Measurements from ENCODE around the gene GRK5. TPM values are rescaled to one million over a fixed set of nuclear protein-coding genes. Genes with fewer than 3 reads are reported as not detected.

GRK5 gene
- total and polyA plus RNA-seq, 7 donors, result 7.9 to 32.4 (median 19.8) TPM

GRCh38 chr10:119454316-119454715 lies 246.9 kb downstream of the GRK5 start:
- Histone ChIP-seq H3K4me3 (no peak overlapping the region), H3K4me1 (peaks cover 0 to 15% (median 11%) of the 10 kb centered on the region in 4 donors), H3K27me3 (no peaks in the 10 kb centered on the region), H3K27ac (no peak overlapping the region), H3K36me3 (peaks cover 0 to 48% (median 12%) of the 10 kb centered on the region in 4 donors), H3K9me3 (no peaks in the 10 kb centered on the region)
- DNase-seq, result no peak
- WGBS, 2 donors, result 87 to 90% methylated on average over 13 of the region's 13 CpGs
- TF ChIP-seq POLR2A (IDR thresholded peaks at IDR 0.05) (no peak), EP300 (IDR thresholded peaks at IDR 0.05) (no peak), POLR2AphosphoS5 (IDR thresholded peaks at IDR 0.05) (no peak), CTCF (IDR thresholded peaks at IDR 0.05) (no peak)
- intact Hi-C loops (cut with DNase I), result no loop called here

GRCh38 chr10:119454990-119455389 lies 247.6 kb downstream of the GRK5 start:
- Histone ChIP-seq H3K9me3 (no peaks in the 10 kb centered on the region), H3K36me3 (peaks cover 0 to 48% (median 12%) of the 10 kb centered on the region in 4 donors), H3K4me1 (peaks cover 0 to 8% (median 6%) of the 10 kb centered on the region in 4 donors), H3K4me3 (no peak overlapping the region), H3K27ac (no peak overlapping the region), H3K27me3 (no peaks in the 10 kb centered on the region)
- TF ChIP-seq POLR2A (IDR thresholded peaks at IDR 0.05) (no peak), EP300 (IDR thresholded peaks at IDR 0.05) (no peak)
- WGBS, 2 donors, result 94 to 95% methylated on average over 18 of the region's 18 CpGs
- DNase-seq, result no peak
- intact Hi-C loops (cut with DNase I), result no loop called here

- no peaks in the 10 kb centered on the region for H3K9me3 ChIP-seq
- no peaks in the 10 kb centered on the region for H3K27me3 ChIP-seq
- WGBS, 2 donors, result 88 to 89% methylated on average over 23 of the region's 23 CpGs
- intact Hi-C loops (cut with DNase I), result no loop called here
- peaks cover 0 to 48% (median 12%) of the 10 kb centered on the region in 4 donors for H3K36me3 ChIP-seq
- H3K4me3 ChIP-seq, result no peak overlapping the region
- H3K27ac ChIP-seq, result no peak overlapping the region
- no peak for DNase-seq
- H3K4me1 ChIP-seq, result no peaks in the 10 kb centered on the region
- TF ChIP-seq EP300 (IDR thresholded peaks at IDR 0.05) (no peak), POLR2AphosphoS5 (IDR thresholded peaks at IDR 0.05) (no peak), POLR2A (IDR thresholded peaks at IDR 0.05) (no peak), CTCF (IDR thresholded peaks at IDR 0.05) (no peak)
Observed at GRCh38 chr10:119455609-119456434, 248.5 kb downstream of the GRK5 start.

GRCh38 chr10:119456435-119456810 lies 249.1 kb downstream of the GRK5 start:
- no peak for DNase-seq
- no peaks in the 10 kb centered on the region for H3K9me3 ChIP-seq
- H3K36me3 ChIP-seq, result peaks cover 0 to 48% (median 12%) of the 10 kb centered on the region in 4 donors
- no peak overlapping the region for H3K4me3 ChIP-seq
- 86 to 92% methylated on average over 7 of the region's 7 CpGs for WGBS, 2 donors
- TF ChIP-seq POLR2A (IDR thresholded peaks at IDR 0.05) (no peak), POLR2AphosphoS5 (IDR thresholded peaks at IDR 0.05) (no peak), CTCF (IDR thresholded peaks at IDR 0.05) (no peak), EP300 (IDR thresholded peaks at IDR 0.05) (no peak)
- H3K4me1 ChIP-seq, result no peaks in the 10 kb centered on the region
- no peak overlapping the region for H3K27ac ChIP-seq
- intact Hi-C loops (cut with DNase I), result no loop called here
- no peaks in the 10 kb centered on the region for H3K27me3 ChIP-seq

- TF ChIP-seq CTCF (IDR thresholded peaks at IDR 0.05) (no peak), EP300 (IDR thresholded peaks at IDR 0.05) (no peak), POLR2A (IDR thresholded peaks at IDR 0.05) (no peak), POLR2AphosphoS5 (IDR thresholded peaks at IDR 0.05) (no peak)
- H3K36me3 ChIP-seq, result peaks cover 0 to 41% (median 9%) of the 10 kb centered on the region in 4 donors
Observed at GRCh38 chr10:119457966-119458766, 250.8 kb downstream of the GRK5 start.

More at GRCh38 chr10:119457966-119458766, 250.8 kb downstream of the GRK5 start:
- Histone ChIP-seq H3K4me3 (no peak overlapping the region), H3K9me3 (no peaks in the 10 kb centered on the region), H3K27me3 (no peaks in the 10 kb centered on the region), H3K4me1 (no peaks in the 10 kb centered on the region), H3K27ac (no peak overlapping the region)
- intact Hi-C loops (cut with DNase I), result no loop called here
- WGBS, 2 donors, result 89 to 92% methylated on average over 28 of the region's 28 CpGs
- no peak for DNase-seq

All from sigmoid colon (tissue), 7 donors.